Measurements from ENCODE around the gene SEPTIN8.
A peak's percentile ranks its signal among the peaks of the same experiment; 100 is the strongest.

SEPTIN8 gene, protein sequence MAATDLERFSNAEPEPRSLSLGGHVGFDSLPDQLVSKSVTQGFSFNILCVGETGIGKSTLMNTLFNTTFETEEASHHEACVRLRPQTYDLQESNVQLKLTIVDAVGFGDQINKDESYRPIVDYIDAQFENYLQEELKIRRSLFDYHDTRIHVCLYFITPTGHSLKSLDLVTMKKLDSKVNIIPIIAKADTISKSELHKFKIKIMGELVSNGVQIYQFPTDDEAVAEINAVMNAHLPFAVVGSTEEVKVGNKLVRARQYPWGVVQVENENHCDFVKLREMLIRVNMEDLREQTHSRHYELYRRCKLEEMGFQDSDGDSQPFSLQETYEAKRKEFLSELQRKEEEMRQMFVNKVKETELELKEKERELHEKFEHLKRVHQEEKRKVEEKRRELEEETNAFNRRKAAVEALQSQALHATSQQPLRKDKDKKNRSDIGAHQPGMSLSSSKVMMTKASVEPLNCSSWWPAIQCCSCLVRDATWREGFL

GRCh38 chr5:132777209-132778069, at the start of gene SEPTIN8:
TSS of gene SEPTIN8 (minus strand) at chr5:132777239. CDS start at chr5:132777137, 102 bp downstream.
- peak in 1 of 2 donors; percentile 11 for DNase-seq (ENCODE audit: low read depth in 2 of 2)

DNA sequence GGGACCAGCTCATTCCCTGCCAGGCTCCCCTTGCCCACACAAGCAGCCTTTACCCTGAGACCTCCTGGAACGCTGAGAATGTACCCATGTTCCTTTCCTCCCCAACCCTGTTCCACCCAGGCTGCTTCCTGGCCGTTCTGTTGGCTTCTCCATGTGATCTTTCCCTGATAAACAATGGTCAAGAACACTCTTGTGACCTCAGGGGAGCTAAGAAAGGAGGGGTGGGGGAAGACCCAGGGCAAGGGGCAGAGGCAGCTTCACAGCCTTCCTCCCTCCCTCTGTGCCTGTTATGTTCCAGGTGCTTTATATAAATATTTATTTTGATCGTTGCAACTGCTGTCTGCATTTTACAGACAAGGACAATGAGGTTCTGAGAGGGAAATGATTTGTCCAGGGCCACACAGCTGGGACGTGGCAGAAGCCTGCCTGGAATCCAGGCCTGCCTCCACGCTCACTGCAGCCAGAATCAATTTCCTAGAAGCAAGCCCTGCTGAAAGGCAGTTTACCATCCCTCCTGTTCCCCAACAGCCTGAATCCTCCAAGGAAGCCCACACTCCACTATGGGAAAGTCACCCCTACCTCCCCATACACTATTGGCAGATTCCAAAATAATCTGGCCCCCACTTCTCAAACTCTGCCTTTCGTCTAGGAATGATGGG, 49.5 kb upstream of the SEPTIN8 start:
- DNase-seq (ENCODE audit: low read depth in 2 of 2): no peak

DNA sequence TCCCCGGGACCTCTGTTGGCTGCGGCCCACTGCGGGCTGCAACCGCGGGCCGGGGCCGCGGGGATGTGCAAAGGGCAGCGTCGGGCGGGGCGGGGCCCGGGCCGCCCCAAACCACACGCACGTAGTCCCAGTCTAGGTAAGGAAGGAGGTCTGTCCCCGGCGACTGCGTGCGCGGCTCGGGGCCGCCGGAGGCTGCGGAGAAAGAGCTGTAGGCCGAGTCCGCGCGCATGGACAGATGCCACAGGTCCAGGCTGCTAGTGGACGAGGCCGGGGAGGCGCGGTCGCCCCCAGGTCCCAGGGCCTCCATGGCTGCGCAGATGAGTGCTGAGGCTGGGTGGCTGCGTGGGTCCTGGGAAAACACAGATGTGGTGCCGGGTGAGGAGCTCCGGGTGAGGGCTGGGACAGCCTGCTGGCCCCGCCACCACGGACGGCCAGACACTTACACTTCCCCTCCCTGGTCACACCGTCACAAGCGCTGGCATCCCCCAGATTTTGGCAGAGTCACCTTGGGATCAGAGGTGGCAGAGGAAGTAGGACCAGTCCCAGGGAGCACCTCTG, 48.9 kb upstream of the SEPTIN8 start:
- no peak for DNase-seq (ENCODE audit: low read depth in 2 of 2)

DNA sequence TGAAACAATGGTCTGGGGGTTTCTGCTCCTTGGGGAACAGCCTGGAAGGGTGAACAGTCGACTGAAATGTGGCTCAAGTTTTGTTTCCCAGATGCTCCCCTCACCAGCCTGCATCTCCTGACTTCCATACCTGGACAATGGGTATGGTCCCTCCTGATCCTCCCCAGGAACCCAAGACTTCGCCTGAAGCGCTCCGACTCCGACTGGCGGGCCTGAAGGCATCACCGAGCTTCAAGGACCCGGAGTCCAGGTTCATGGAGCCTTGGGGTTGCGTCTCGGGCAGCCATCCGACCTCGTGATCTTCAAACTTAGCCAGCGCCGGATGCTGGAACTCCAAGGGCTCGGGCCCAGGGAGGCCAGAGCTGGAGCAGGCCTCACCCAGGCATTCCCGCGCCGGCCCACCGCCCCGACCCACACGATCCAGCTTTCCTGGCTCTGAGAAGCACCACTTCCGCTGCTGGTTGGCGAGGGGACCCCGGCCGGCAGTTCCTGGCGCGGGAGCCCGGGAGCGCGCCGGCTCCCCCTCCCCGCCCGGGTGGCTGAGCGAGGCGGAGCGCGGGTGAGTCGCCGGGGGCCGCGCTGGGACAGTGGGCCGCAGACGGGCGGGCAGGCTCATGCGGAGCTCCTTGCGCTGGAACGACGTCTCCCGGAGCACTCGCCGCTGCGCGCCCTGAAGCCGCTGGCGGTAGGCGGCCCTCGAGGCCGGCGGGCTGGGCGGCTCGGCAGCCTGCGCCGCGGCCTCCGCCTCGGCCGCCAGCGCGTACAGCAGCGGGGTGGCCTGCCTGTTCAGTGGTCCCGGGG, 48.2 kb upstream of the SEPTIN8 start:
- no peak for DNase-seq (ENCODE audit: low read depth in 2 of 2)

DNA sequence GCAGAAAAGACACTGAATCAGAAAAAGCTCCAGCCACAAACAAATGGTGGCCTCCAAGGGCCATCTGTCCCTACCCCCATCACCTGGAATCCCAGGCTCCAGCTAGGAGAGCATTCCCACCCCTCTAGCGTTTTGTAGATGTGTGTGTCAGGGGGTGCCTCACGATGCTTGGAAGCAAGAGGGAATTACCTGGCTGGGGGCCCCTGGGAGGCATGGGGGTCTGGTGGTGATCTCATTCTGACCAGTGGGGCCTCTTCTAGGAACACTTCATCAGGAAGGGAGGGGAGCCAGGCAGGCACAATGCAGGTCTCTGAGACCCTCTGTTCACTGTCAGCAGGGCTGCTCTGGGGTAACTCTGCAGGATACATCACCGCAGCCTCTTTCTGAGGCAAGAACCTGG, 47.4 kb upstream of the SEPTIN8 start:
- DNase-seq (ENCODE audit: low read depth in 2 of 2): no peak

DNA sequence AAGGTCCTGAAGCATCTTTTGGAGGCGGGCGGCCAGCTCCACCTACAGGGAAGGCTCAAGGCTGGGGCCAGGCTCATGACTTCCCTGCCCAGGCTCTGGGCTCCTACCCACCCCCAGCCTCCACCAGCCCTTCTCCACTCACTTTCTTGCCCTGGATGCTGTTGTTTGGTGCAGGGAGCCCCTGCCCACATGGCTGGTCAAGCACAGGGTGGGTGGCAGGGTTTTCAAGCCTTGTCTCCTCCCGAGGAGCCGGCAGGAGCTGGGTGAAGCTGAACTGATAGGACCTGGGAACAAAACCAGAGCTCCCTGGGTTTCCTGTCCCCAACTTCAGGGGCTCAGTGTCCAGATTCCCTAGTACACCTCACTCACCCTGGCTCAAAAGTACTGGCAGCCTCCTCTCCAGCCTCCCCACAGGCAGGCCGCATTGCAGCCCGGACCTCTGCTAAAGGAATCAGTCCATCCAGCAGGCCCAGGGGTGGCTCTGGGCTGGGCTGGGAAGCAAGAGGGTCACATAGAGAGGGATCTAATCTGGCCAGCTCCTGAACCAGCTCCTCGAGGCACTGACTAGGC, 46.5 kb upstream of the SEPTIN8 start:
- DNase-seq (ENCODE audit: low read depth in 2 of 2): no peak

GRCh38 chr5:132822650-132823480, 45.8 kb upstream of the SEPTIN8 start:
- DNase-seq (ENCODE audit: low read depth in 2 of 2): no peak

GRCh38 chr5:132821791-132822190, 44.8 kb upstream of the SEPTIN8 start:
- no peak for DNase-seq (ENCODE audit: low read depth in 2 of 2)

GRCh38 chr5:132821350-132821749, 44.3 kb upstream of the SEPTIN8 start:
- no peak for DNase-seq (ENCODE audit: low read depth in 2 of 2)

DNA sequence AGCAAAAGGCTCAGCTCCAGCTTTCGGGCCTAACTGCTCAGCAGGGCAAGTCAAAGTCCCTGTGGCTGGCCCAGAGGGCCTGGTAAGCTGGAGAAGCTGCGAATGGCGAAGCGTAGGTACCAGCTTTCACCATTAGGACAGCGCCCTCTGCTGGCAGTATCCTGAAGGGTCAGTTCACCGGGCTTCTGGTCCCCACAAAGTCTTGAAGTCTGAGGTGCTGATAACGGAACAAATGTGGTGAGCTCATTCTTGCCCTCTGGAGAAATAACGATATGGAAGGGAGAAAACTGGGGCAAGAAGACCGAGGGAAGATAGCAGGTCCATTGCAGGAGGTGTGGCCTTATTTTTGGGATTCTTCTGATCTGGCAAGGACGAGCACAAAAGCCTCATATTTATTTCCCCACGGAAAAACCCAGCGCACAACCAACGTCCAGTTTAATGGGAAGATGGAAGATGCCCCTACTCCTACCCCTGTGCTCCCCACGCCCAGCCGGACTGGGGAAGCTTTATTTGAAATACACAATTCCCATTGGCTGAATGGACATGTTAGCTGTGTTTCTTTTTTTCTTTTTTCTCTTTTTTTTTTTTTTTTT, 43.2 kb upstream of the SEPTIN8 start:
- peak; percentile 54 to 72 for DNase-seq (ENCODE audit: low read depth in 2 of 2)

- no peak for DNase-seq (ENCODE audit: low read depth in 2 of 2)
Observed at GRCh38 chr5:132819468-132819867, 42.4 kb upstream of the SEPTIN8 start.

- no peak for DNase-seq (ENCODE audit: low read depth in 2 of 2)
Observed at GRCh38 chr5:132817011-132817410, 40.0 kb upstream of the SEPTIN8 start.

DNA sequence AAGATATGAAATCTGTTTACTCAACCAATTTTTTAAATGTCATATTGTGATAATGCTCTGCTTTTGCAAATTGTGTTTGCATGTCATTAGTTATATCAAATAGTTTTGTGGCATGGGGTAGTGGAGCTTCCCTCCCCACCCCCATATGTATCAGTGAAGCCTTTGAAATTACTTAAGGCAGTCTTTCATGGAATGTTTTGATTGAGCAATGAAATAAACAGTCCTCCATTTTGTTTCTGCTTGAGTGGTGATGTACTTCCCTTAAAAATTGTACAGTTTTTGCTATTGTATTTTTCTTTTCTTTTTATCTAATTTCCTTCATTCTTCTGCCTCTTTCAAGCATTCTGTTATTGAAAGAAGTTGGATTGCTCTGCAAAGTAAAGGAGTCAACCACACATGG, 39.5 kb upstream of the SEPTIN8 start:
- DNase-seq (ENCODE audit: low read depth in 2 of 2): no peak

DNA sequence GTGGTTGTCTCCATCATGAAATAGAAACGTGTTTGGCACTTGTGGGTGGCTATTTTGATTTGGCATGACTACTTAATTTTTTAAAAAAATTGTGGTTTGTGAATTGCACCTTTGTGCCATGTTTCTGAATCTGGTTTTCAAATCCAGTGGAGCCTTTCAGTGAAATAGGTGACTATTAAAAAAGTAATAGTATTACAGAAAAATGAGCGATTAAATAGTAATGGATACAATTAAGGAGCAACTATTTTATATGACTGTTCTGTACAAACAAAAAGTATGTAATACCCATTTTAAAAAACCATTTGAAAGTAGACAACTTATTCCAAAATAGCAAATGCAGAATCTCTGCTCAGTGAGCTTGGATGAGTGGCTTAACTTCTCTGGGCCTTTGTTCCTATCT, 39.0 kb upstream of the SEPTIN8 start:
- no peak for DNase-seq (ENCODE audit: low read depth in 2 of 2)

DNA sequence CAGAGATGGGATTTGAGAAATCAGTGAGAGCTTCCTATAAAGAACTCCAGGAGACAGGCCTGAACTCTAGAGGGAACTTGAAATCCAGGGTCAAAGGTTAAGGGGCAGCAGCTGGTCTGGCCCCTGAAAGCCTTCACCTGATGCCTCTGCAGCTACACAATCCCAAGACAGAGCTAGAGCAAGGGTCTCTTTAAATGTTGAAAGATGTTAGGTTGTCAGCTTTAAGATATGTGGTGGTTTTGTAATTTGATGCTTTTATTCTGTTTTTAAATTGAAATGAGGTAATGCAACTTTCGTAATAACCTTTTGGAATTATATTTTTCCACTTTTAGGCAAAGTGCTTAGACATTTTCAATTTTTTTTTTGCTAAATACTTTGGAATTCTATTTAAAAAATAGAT, 38.4 kb upstream of the SEPTIN8 start:
- no peak for DNase-seq (ENCODE audit: low read depth in 2 of 2)

DNA sequence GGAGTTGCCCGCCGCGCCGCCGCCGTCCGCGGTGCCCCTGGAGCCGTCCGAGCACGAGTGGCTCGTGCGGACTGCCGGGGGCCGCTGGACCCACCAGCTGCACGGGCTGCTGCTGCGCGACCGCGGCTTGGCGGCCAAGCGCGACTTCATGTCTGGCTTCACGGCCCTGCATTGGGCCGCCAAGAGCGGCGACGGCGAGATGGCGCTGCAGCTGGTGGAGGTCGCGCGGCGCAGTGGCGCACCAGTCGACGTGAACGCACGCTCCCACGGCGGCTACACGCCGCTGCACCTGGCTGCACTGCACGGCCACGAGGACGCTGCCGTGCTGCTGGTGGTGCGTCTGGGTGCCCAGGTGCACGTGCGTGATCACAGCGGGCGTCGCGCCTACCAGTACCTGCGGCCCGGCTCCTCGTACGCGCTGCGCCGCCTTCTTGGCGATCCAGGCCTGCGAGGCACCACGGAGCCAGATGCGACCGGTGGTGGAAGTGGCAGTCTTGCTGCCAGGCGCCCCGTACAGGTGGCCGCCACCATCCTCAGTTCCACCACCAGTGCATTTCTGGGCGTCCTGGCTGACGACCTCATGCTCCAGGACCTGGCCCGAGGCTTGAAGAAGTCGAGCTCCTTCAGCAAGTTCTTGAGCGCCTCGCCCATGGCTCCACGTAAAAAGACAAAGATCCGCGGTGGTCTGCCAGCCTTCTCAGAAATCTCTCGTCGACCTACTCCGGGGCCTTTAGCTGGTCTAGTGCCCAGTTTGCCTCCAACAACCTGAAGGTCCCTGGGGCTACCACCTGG, 37.7 kb upstream of the SEPTIN8 start:
- DNase-seq (ENCODE audit: low read depth in 2 of 2): no peak

DNA sequence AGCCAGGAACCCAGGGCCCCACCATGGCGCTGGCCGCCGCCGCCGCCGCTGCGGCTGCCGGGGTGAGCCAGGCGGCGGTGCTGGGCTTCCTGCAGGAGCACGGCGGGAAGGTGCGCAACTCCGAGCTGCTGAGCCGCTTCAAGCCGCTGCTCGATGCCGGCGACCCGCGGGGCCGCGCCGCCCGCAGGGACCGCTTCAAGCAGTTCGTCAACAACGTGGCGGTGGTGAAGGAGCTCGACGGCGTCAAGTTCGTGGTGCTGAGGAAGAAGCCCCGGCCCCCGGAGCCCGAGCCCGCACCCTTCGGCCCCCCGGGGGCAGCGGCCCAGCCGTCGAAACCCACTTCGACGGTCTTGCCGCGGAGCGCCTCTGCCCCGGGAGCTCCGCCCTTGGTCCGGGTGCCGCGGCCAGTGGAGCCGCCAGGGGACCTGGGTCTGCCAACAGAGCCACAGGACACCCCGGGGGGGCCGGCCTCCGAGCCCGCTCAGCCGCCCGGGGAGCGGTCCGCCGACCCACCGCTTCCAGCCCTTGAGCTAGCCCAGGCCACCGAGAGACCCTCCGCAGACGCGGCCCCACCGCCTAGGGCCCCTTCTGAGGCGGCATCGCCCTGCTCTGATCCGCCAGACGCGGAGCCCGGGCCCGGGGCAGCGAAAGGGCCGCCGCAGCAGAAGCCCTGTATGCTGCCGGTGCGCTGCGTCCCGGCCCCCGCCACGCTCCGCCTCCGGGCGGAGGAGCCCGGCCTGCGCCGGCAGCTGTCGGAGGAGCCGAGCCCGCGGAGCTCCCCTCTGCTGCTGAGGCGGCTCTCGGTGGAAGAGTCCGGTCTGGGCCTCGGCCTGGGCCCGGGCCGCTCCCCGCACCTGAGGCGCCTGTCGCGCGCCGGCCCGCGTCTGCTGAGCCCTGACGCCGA, 36.8 kb upstream of the SEPTIN8 start:
- DNase-seq (ENCODE audit: low read depth in 2 of 2): no peak
